ENCODE results near the gene PDE8A.

- TF ChIP-seq CTCF (IDR thresholded peaks at IDR 0.05; ENCODE audit: low read depth, low read length, missing input control): no peak
- peak; percentile 10 for TF ChIP-seq YY1 (IDR thresholded peaks at IDR 0.05)
- TF ChIP-seq MAX (IDR thresholded peaks at IDR 0.05): no peak
- no peak for TF ChIP-seq ATF3 (IDR thresholded peaks at IDR 0.05)
- TF ChIP-seq RAD21 (IDR thresholded peaks at IDR 0.05): peak; percentile 33 to 59
- peak; percentile 57 for TF ChIP-seq REST (IDR thresholded peaks at IDR 0.05)
- no peak for TF ChIP-seq GABPA (IDR thresholded peaks at IDR 0.05 in 1 of 2, conservative IDR thresholded peaks at IDR 0.05 in 1 of 2)
- TF ChIP-seq EGR1 (IDR thresholded peaks at IDR 0.05; ENCODE audit: low read depth in 2 of 2): no peak
- TF ChIP-seq FOXA2 (IDR thresholded peaks at IDR 0.05): no peak
- TF ChIP-seq JUND (IDR thresholded peaks at IDR 0.05): no peak
Measured at GRCh38 chr15:84981054-84981710, 474 bp upstream of the PDE8A start.
